Measurements from ENCODE around the gene TMEM59.
A peak's percentile ranks its signal among the peaks of the same experiment; 100 is the strongest.
"Not testable (repeated sequence)": the region's sequence is repeated elsewhere in the genome, so short reads cannot be mapped to it uniquely, and the experiment has no call there.

The TMEM59 gene

GRCh38 chr1:54053745-54054437, 887 bp upstream of the TMEM59 start:
- TF ChIP-seq CTCF (IDR thresholded peaks at IDR 0.05; ENCODE audit: extremely low read depth, insufficient read depth, missing control alignments): no peak
- DNase-seq (ENCODE audit: low spot score): no peak
- in situ Hi-C loops (cut with MboI; ENCODE audit: low pct_unique_long_range_greater_than_20kb, low sequenced_read_pairs, unreplicated experiment): no loop called here

GRCh38 chr1:54052431-54052933, 522 bp downstream of the TMEM59 start:
- TF ChIP-seq CTCF (IDR thresholded peaks at IDR 0.05; ENCODE audit: extremely low read depth, insufficient read depth, missing control alignments): no peak
- DNase-seq (ENCODE audit: low spot score): peak; percentile 21
- in situ Hi-C loops (cut with MboI; ENCODE audit: low pct_unique_long_range_greater_than_20kb, low sequenced_read_pairs, unreplicated experiment): no loop called here

GRCh38 chr1:54051933-54052430, 1.0 kb downstream of the TMEM59 start:
- no peak for TF ChIP-seq CTCF (IDR thresholded peaks at IDR 0.05; ENCODE audit: extremely low read depth, insufficient read depth, missing control alignments)
- DNase-seq (ENCODE audit: low spot score): no peak
- in situ Hi-C loops (cut with MboI; ENCODE audit: low pct_unique_long_range_greater_than_20kb, low sequenced_read_pairs, unreplicated experiment): no loop called here

GRCh38 chr1:54050435-54050834, 2.6 kb downstream of the TMEM59 start:
- DNase-seq (ENCODE audit: low spot score); in situ Hi-C loops (cut with MboI; ENCODE audit: low pct_unique_long_range_greater_than_20kb, low sequenced_read_pairs, unreplicated experiment): not testable (repeated sequence)

- DNase-seq (ENCODE audit: low spot score): no peak
- in situ Hi-C loops (cut with MboI; ENCODE audit: low pct_unique_long_range_greater_than_20kb, low sequenced_read_pairs, unreplicated experiment): no loop called here
- no peak for TF ChIP-seq CTCF (IDR thresholded peaks at IDR 0.05; ENCODE audit: extremely low read depth, insufficient read depth, missing control alignments)
Observed at GRCh38 chr1:54047384-54048305, 5.4 kb downstream of the TMEM59 start.

- DNase-seq (ENCODE audit: low spot score): no peak
- in situ Hi-C loops (cut with MboI; ENCODE audit: low pct_unique_long_range_greater_than_20kb, low sequenced_read_pairs, unreplicated experiment): no loop called here
- no peak for TF ChIP-seq CTCF (IDR thresholded peaks at IDR 0.05; ENCODE audit: extremely low read depth, insufficient read depth, missing control alignments)
Observed at GRCh38 chr1:54046671-54047383, 6.2 kb downstream of the TMEM59 start.

Data from GM13977 (cell line).